Common myeloid progenitor, CD34-positive (primary cell): Measurements from ENCODE around the gene TIMM17B.

Source experiments
- CTCF ChIA-PET: fragments of 350-600 bp; sonication (Branson Sonifier 250); formaldehyde crosslinking; loops from one replicate; lab custom pipeline; 2021; ENCODE audit warnings: antibody characterized with exemption; lab: Charles Lee
- POLR2A ChIA-PET: fragments of 350-600 bp; sonication (Branson Sonifier 250); formaldehyde crosslinking; loops from one replicate; lab custom pipeline; 2021; ENCODE audit warnings: antibody characterized with exemption; lab: Charles Lee
- DNase-seq, 3 donors: peaks; one replicate each; pipeline versions ENCODE4 v3.0.0 to v3.0.0-alpha.2; 2013
- H3K27ac ChIP-seq, 2 experiments: 1 replicate in 1 of 2; 2 replicates in 1 of 2; pipeline ENCODE4 v1.7.0; 2013; ENCODE audit warnings: inconsistent platforms in 2 of 2, low read length in 2 of 2, mild to moderate bottlenecking in 2 of 2, low read depth in 1 of 2, moderate library complexity in 1 of 2; ENCODE audit not compliant: severe bottlenecking in 2 of 2, insufficient read depth in 1 of 2, poor library complexity in 1 of 2
- H3K27me3 ChIP-seq, 5 experiments: replicated peaks in 2 of 5; 1 replicate in 3 of 5; 2 replicates in 2 of 5; pipeline versions ENCODE4 v1.6.1 to v1.7.0; 2013; ENCODE audit warnings: low read length in 4 of 5, mild to moderate bottlenecking in 2 of 5, moderate library complexity in 2 of 5, inconsistent platforms in 1 of 5; ENCODE audit not compliant: insufficient read depth in 5 of 5, control insufficient read depth in 4 of 5
- H3K36me3 ChIP-seq, 4 experiments: 1 replicate in 2 of 4; 2 replicates in 2 of 4; pipeline versions ENCODE4 v1.6.1 to v1.7.0; 2013; ENCODE audit warnings: low read length in 3 of 4, control low read depth in 1 of 4, mild to moderate bottlenecking in 1 of 4; ENCODE audit not compliant: control insufficient read depth in 4 of 4, insufficient read depth in 4 of 4
- H3K4me1 ChIP-seq, 4 experiments: 1 replicate in 3 of 4; 2 replicates in 1 of 4; pipeline versions ENCODE4 v1.6.1 to v1.7.1; 2013; ENCODE audit warnings: low read length in 3 of 4, mild to moderate bottlenecking in 3 of 4, control low read depth in 1 of 4, inconsistent platforms in 1 of 4, moderate library complexity in 1 of 4; ENCODE audit not compliant: control insufficient read depth in 4 of 4, insufficient read depth in 4 of 4; ENCODE audit errors: control extremely low read depth in 1 of 4
- H3K4me3 ChIP-seq, 7 experiments: 1 replicate in 4 of 7; 2 replicates in 3 of 7; pipeline versions ENCODE4 v1.5.1 to v1.7.0; 2013; ENCODE audit warnings: mild to moderate bottlenecking in 7 of 7, low read length in 6 of 7, moderate library complexity in 6 of 7, inconsistent platforms in 2 of 7, low read depth in 2 of 7, control low read depth in 1 of 7; ENCODE audit not compliant: insufficient read depth in 4 of 7, control insufficient read depth in 1 of 7; ENCODE audit errors: extremely low read depth in 1 of 7
- H3K9me3 ChIP-seq, 5 experiments: 1 replicate in 4 of 5; 2 replicates in 1 of 5; pipeline versions ENCODE4 v1.6.1 to v1.7.1; 2013; ENCODE audit warnings: low read length in 4 of 5, mild to moderate bottlenecking in 2 of 5, inconsistent platforms in 1 of 5, low read depth in 1 of 5, moderate library complexity in 1 of 5; ENCODE audit not compliant: control insufficient read depth in 4 of 5, insufficient read depth in 2 of 5; ENCODE audit errors: control extremely low read depth in 1 of 5
- WGBS: methylation state at CpG from one replicate; pipeline ENCODE4 v1.1.5; 2013; ENCODE audit not compliant: insufficient coverage; 5-methylcytosine and 5-hydroxymethylcytosine counted together

TIMM17B gene

DNA sequence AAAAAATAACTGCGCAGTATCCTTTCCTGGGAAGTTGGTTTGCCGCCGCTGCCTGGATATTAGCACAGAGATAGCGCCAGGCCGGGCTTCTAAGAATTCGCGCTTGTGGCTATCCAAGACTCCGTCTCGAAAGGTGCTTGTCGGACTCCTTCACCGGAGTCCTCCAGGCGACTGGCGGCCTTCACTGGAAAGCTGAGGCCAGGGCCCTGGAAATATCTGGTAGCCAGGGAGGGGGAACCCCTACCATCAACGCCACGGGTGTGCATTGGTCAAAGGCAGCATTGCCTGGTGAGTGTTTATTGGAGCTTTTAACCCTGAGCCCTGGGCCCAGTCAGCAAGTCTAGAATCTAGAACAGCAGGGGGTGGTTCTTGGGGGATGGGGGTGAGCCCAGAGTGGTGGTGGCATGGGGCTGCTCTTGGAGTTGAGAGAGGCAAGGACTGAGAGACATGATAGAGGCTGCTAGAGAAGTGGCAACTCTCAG, 21.8 kb upstream of the TIMM17B start:
- Histone ChIP-seq H3K36me3 (peaks cover 7 to 41% (median 19%) of the 10 kb centered on the region in 4 experiments), H3K9me3 (no peaks in the 10 kb centered on the region), H3K4me3 (peak overlapping the region; percentile 44 to 93 (median 80)), H3K4me1 (peaks cover 12 to 56% (median 37%) of the 10 kb centered on the region in 4 experiments), H3K27me3 (no peaks in the 10 kb centered on the region), H3K27ac (peak overlapping the region; percentile 33 to 84)
- POLR2A ChIA-PET = interaction anchor here (0.5 to 2.3 kb wide), 4 partner anchors 18 to 353 kb away, joined by 3 to 13 read pairs (median 4); no protein-coding TSS in a partner anchor
- DNase-seq = peak in 2 of 3 donors; percentile 44 to 59
- CTCF ChIA-PET = interaction anchor here (0.6 to 1.2 kb wide), 2 partner anchors 13 to 28 kb away, joined by 3 read pairs; no protein-coding TSS in a partner anchor
- WGBS = 44% methylated on average over 10 of the region's 15 CpGs

- POLR2A ChIA-PET = interaction anchor here (0.5 to 2.3 kb wide), 3 partner anchors 19 to 354 kb away, joined by 3 to 13 read pairs (median 4); no protein-coding TSS in a partner anchor
- CTCF ChIA-PET = interaction anchor here (0.6 to 1.2 kb wide), 2 partner anchors 13 to 27 kb away, joined by 3 read pairs; no protein-coding TSS in a partner anchor
- H3K4me1 ChIP-seq = peaks cover 12 to 57% (median 38%) of the 10 kb centered on the region in 4 experiments
- H3K9me3 ChIP-seq = no peaks in the 10 kb centered on the region
- H3K27me3 ChIP-seq = no peaks in the 10 kb centered on the region
- peak; percentile 93 to 98 (median 97) for DNase-seq
- 33% methylated on average over 48 of the region's 55 CpGs for WGBS
- peak within 1 kb of the TSS; percentile 52 to 93 (median 84) for H3K4me3 ChIP-seq
- peak within 1 kb of the TSS; percentile 64 to 84 for H3K27ac ChIP-seq
- H3K36me3 ChIP-seq = peaks cover 6 to 40% (median 19%) of the 10 kb centered on the region in 4 experiments
Measured at GRCh38 chrX:48918643-48919340, 21.2 kb upstream of the TIMM17B start, which contains the start of gene PIM2. Gene PIM2 (minus strand): TSS chrX:48919024. CDS start chrX:48918834, 190 bp downstream.

DNA sequence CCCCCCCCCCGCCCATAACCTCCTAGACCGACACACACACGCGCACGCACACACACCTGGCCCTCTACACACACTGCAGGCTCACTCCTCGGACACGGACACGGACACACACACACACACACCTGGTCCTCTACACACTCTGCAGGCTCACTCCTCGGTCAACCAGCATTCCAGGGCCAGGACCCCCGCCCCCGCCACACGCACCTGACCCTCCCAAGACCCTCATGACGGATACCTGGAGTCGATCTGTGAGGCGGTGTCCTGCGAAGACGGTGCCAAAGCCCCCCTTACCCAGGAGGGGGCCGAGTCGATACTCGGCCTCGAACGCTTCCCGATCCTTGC, 20.7 kb upstream of the TIMM17B start:
- H3K36me3 ChIP-seq = peaks cover 6 to 40% (median 18%) of the 10 kb centered on the region in 4 experiments
- peak overlapping the region; percentile 52 to 93 (median 84) for H3K4me3 ChIP-seq
- H3K4me1 ChIP-seq = peaks cover 12 to 57% (median 38%) of the 10 kb centered on the region in 4 experiments
- WGBS = 40% methylated on average over 15 of the region's 23 CpGs
- POLR2A ChIA-PET = interaction anchor here (2.3 kb wide), 1 partner anchor 19 kb away, joined by 13 read pairs; no protein-coding TSS in a partner anchor
- DNase-seq = no peak
- H3K27ac ChIP-seq = peak overlapping the region; percentile 64 to 84
- CTCF ChIA-PET = interaction anchor here (1.0 kb wide), 1 partner anchor 28 kb away, joined by 3 read pairs; no protein-coding TSS in a partner anchor
- H3K9me3 ChIP-seq = no peaks in the 10 kb centered on the region
- H3K27me3 ChIP-seq = no peaks in the 10 kb centered on the region

- POLR2A ChIA-PET = interaction anchor here (0.5 to 0.7 kb wide), 2 partner anchors 14 to 281 kb away, joined by 3 to 4 read pairs; no protein-coding TSS in a partner anchor
- peak; percentile 84 to 91 (median 90) for DNase-seq
- peaks cover 6 to 40% (median 13%) of the 10 kb centered on the region in 4 experiments for H3K36me3 ChIP-seq
- WGBS = 32% methylated on average over 23 of the region's 27 CpGs
- no peaks in the 10 kb centered on the region for H3K9me3 ChIP-seq
- peak overlapping the region; percentile 61 to 84 for H3K27ac ChIP-seq
- peak overlapping the region; percentile 50 to 93 (median 84) for H3K4me3 ChIP-seq
- peaks cover 0 to 3% (median 0%) of the 10 kb centered on the region in 5 experiments for H3K27me3 ChIP-seq
- H3K4me1 ChIP-seq = peaks cover 12 to 59% (median 39%) of the 10 kb centered on the region in 4 experiments
- CTCF ChIA-PET = interaction anchor here (1.0 to 2.3 kb wide), 5 partner anchors 20 to 29 kb away, joined by 3 to 10 read pairs (median 5); no protein-coding TSS in a partner anchor
Measured at GRCh38 chrX:48917139-48918001, 19.8 kb upstream of the TIMM17B start.

DNA sequence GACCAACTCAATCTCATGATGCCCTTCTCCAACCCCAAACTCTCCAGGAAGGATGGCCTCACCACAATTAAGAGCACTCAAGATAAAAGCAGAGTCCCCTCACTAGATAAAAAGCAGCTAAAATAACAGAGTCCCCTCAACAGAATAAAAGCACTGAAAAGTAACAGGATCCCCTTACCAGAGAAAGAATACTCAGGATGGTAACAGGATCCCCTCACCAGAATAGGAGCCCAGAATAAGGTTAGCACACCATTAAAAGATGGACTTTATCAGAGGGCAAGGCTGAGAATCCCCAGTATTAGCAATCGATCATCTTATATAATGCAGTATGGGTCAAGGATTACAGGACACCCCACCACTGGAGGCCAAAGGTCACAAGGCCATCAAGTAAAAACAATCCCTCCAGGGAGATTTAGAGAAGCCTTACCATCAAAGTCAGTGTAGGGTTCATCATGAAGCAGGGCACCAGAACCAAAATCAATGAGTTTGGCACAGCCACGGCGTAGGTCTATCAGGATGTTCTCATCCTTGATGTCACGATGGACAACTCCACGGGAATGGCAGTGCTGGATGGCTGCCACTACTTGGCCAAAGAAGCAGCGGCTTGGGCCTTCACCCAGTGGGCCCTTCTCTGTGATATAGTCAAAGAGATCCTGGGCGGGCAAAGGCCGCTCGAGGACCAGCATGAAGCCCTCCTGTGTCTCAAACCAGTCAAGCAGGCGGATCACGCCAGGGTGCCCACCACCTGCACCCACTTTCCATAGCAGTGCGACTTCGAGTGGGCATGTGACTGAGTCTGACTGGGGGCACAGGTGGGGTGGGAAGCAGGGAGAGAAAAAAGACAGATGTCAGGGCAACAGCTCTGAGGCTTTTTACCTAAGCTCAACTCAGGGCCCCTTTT, 17.3 kb upstream of the TIMM17B start:
- ChIA-PET POLR2A (no interaction called here), CTCF (interaction anchor here (1.8 to 2.3 kb wide), 3 partner anchors 22 to 32 kb away, joined by 5 to 10 read pairs (median 9); no protein-coding TSS in a partner anchor)
- no peaks in the 10 kb centered on the region for H3K9me3 ChIP-seq
- H3K36me3 ChIP-seq = peaks cover 6 to 33% (median 13%) of the 10 kb centered on the region in 4 experiments
- H3K4me1 ChIP-seq = peaks cover 8 to 53% (median 29%) of the 10 kb centered on the region in 4 experiments
- 95% methylated on average over 12 of the region's 13 CpGs for WGBS
- H3K27ac ChIP-seq = peak overlapping the region in 1 of 2 experiments; percentile 14
- peaks cover 0 to 3% (median 0%) of the 10 kb centered on the region in 5 experiments for H3K27me3 ChIP-seq
- DNase-seq = no peak
- H3K4me3 ChIP-seq = no peak overlapping the region
